SK-N-SH treated with all-trans-retinoic acid at 6 μM for 48 hours (cell line): Measurements from ENCODE around the gene FAM181A.

Experiments used
- CREB5 ChIP-seq: fragments of 250-450 bp; sonication (Bioruptor Pico); IDR thresholded peaks from 2 replicates; pipeline ENCODE4 v1.5.1; 2020; ENCODE audit warnings: low read depth, mild to moderate bottlenecking, moderate library complexity
- CSDC2 ChIP-seq: fragments of 250-450 bp; sonication (Bioruptor Pico); IDR thresholded peaks from 2 replicates; pipeline ENCODE4 v1.5.0; 2020; ENCODE audit warnings: mild to moderate bottlenecking, moderate library complexity
- PPARA ChIP-seq: fragments of 250-450 bp; sonication (Bioruptor Pico); IDR thresholded peaks from 2 replicates; pipeline ENCODE4 v1.5.0; 2020; ENCODE audit warnings: mild to moderate bottlenecking, borderline replicate concordance
- SNAI2 ChIP-seq: fragments of 250-450 bp; sonication (Bioruptor Pico); IDR thresholded peaks from 2 replicates; pipeline ENCODE4 v1.5.0; 2020; ENCODE audit warnings: mild to moderate bottlenecking, moderate library complexity
- TCF4 ChIP-seq: fragments of 250-450 bp; sonication (Bioruptor Pico); IDR thresholded peaks from 2 replicates; pipeline ENCODE4 v1.8.0; 2021; ENCODE audit warnings: mild to moderate bottlenecking, moderate library complexity, borderline replicate concordance
- ZC3H10 ChIP-seq: fragments of 250-450 bp; sonication (Bioruptor Pico); IDR thresholded peaks from 2 replicates; pipeline ENCODE4 v1.5.1; 2021; ENCODE audit warnings: mild to moderate bottlenecking, moderate library complexity
- ZFP3 ChIP-seq: fragments of 250-450 bp; sonication (Bioruptor Pico); IDR thresholded peaks from 2 replicates; pipeline ENCODE4 v1.5.0; 2020; ENCODE audit warnings: mild to moderate bottlenecking, moderate library complexity
- ZFP30 ChIP-seq: fragments of 450-650 bp; formaldehyde crosslinking; IDR thresholded peaks from 2 replicates; pipeline ENCODE4 v1.5.0; 2022; ENCODE audit warnings: mild to moderate bottlenecking, moderate library complexity
- ZNF70 ChIP-seq: fragments of 450-650 bp; formaldehyde crosslinking; IDR thresholded peaks from 2 replicates; pipeline ENCODE4 v1.5.0; 2020; ENCODE audit warnings: mild to moderate bottlenecking, moderate library complexity
- ZNF8 ChIP-seq: fragments of 450-650 bp; formaldehyde crosslinking; IDR thresholded peaks from 2 replicates; pipeline ENCODE4 v1.5.0; 2020; ENCODE audit warnings: mild to moderate bottlenecking, moderate library complexity

DNA sequence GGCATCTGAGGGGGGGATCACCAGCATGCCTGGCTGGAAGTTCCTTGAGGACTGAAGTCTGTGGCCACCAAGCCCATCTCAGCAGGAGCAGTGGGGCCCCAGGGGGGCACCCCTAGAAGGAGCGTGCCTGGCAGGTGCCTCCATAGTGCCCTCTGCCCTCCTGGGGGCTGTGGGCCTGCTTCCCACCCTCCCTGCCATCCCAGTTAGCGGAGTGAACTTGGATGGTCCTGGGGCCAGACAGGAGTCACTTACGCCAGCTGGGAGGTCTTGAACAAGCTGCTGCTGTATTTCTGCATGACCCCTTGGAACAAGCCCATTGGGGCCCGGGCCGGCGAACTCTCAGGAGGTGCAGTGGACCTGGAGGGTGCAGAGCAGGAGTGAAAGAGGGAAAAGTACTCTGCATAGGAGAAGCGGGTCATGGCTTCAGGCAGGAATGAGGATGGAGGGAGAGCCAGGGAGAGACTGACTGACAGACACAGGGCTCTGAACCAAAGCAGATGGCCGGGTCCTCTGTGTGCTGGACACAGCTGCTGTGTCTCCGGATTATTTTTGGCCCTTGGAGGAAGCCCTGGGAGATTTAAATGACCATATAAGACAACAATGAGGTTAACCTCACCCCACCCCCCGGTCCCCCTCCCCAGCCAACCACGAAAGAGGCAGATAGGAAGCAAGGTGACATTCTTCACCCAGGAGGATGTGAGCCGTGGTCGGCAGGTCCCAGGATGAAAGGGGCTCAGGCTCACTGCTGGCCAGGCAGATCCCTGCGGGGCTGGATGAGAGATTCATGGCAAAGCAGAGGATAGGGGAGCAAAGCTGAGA is 29.6 kb downstream of the FAM181A start:
- TF ChIP-seq TCF4 (CRISPR knock-in tag): no peak
- no peak for TF ChIP-seq ZFP3 (CRISPR knock-in tag)
- no peak for TF ChIP-seq ZC3H10 (CRISPR knock-in tag)
- TF ChIP-seq CREB5: no peak
- no peak for TF ChIP-seq ZNF70 (CRISPR knock-in tag)
- no peak for TF ChIP-seq CSDC2
- TF ChIP-seq PPARA (CRISPR knock-in tag): no peak
- no peak for TF ChIP-seq SNAI2 (CRISPR knock-in tag)
- no peak for TF ChIP-seq ZFP30 (CRISPR knock-in tag)
- no peak for TF ChIP-seq ZNF8 (CRISPR knock-in tag)
